Fibroblast of peridontal ligament (primary cell): ENCODE measurements around the gene RALGAPA2.
A peak's percentile ranks its signal among the peaks of the same experiment; 100 is the strongest.

Experiments
- DNase-seq: peaks from one replicate; pipeline ENCODE4 v3.0.0-alpha.2; 2010; ENCODE audit errors: extremely low read depth

The RALGAPA2 gene

GRCh38 chr20:20721489-20721888 is 9.0 kb upstream of the RALGAPA2 start:
- no peak for DNase-seq

GRCh38 chr20:20720158-20720557 is 7.7 kb upstream of the RALGAPA2 start:
- no peak for DNase-seq

- no peak for DNase-seq
These were observed 7.0 kb upstream of the RALGAPA2 start for GRCh38 chr20:20719411-20719810.

GRCh38 chr20:20713244-20713765 is 861 bp upstream of the RALGAPA2 start:
- no peak for DNase-seq

GRCh38 chr20:20712004-20712473 is 405 bp downstream of the RALGAPA2 start:
- DNase-seq, result no peak

GRCh38 chr20:20711413-20711812 is 1.0 kb downstream of the RALGAPA2 start:
- no peak for DNase-seq

- no peak for DNase-seq
These were observed 1.8 kb downstream of the RALGAPA2 start for GRCh38 chr20:20710443-20711315.

- DNase-seq, result no peak
These were observed 2.6 kb downstream of the RALGAPA2 start for GRCh38 chr20:20709887-20710286.

- DNase-seq, result no peak
These were observed 6.2 kb downstream of the RALGAPA2 start for GRCh38 chr20:20706285-20706684.

GRCh38 chr20:20702330-20703245 is 9.9 kb downstream of the RALGAPA2 start:
- no peak for DNase-seq

GRCh38 chr20:20699917-20700316 is 12.5 kb downstream of the RALGAPA2 start:
- DNase-seq, result no peak

- no peak for DNase-seq
These were observed 13.3 kb downstream of the RALGAPA2 start for GRCh38 chr20:20699144-20699543.

GRCh38 chr20:20697325-20697845 is 15.1 kb downstream of the RALGAPA2 start:
- no peak for DNase-seq

GRCh38 chr20:20695250-20695816 is 17.1 kb downstream of the RALGAPA2 start:
- no peak for DNase-seq

GRCh38 chr20:20694591-20694990 is 17.9 kb downstream of the RALGAPA2 start:
- DNase-seq, result no peak

GRCh38 chr20:20692587-20692986 is 19.9 kb downstream of the RALGAPA2 start:
- no peak for DNase-seq

- no peak for DNase-seq
These were observed 20.8 kb downstream of the RALGAPA2 start for GRCh38 chr20:20691477-20692235.

GRCh38 chr20:20690676-20691476 is 21.6 kb downstream of the RALGAPA2 start:
- DNase-seq, result no peak

GRCh38 chr20:20687319-20687718 is 25.1 kb downstream of the RALGAPA2 start:
- DNase-seq, result no peak

GRCh38 chr20:20685635-20686034 is 26.8 kb downstream of the RALGAPA2 start:
- peak; percentile 15 for DNase-seq
